Ascending aorta (tissue), 2 donors: ENCODE measurements around the gene LRRC58. TPM values are rescaled to one million over a fixed set of nuclear protein-coding genes. Genes with fewer than 3 reads are reported as not detected.
A peak's percentile ranks its signal among the peaks of the same experiment; 100 is the strongest.
"Not testable (repeated sequence)": the region's sequence is repeated elsewhere in the genome, so short reads cannot be mapped to it uniquely, and the experiment has no call there.

Experiments used
- DNase-seq, 2 donors: peaks; one replicate each; pipeline ENCODE4 v3.0.0-alpha.2; 2019; ENCODE audit warnings: low spot score in 2 of 2
- H3K27ac ChIP-seq, 2 donors: fragments of 200-600 bp; sonication (generic); one replicate each; pipeline ENCODE4 v1.5.1; 2016 to 2017; ENCODE audit warnings: mild to moderate bottlenecking in 1 of 2
- H3K27me3 ChIP-seq: fragments of 200-600 bp; sonication (generic); one replicate; pipeline ENCODE4 v1.5.1; 2017
- H3K36me3 ChIP-seq, 2 donors: fragments of 200-600 bp; sonication (generic); one replicate each; pipeline ENCODE4 v1.5.1; 2016
- H3K4me1 ChIP-seq, 2 donors: fragments of 200-600 bp; sonication (generic); one replicate each; pipeline ENCODE4 v1.5.1; 2016 to 2017; ENCODE audit warnings: mild to moderate bottlenecking in 1 of 2
- H3K4me3 ChIP-seq, 2 donors: fragments of 200-600 bp; sonication (generic); one replicate each; pipeline ENCODE4 v1.5.1; 2016 to 2017; ENCODE audit warnings: mild to moderate bottlenecking in 1 of 2
- H3K9me3 ChIP-seq, 2 donors: fragments of 200-600 bp; sonication (generic); one replicate each; pipeline ENCODE4 v1.5.1; 2016
- CTCF ChIP-seq, 3 experiments: fragments of 200-600 bp in 2 of 3; fragments of 450-650 bp in 1 of 3; sonication (generic) in 2 of 3; IDR thresholded peaks; one replicate each; pipeline ENCODE4 v1.5.1; 2016 to 2019; ENCODE audit warnings: antibody characterized with exemption in 3 of 3, mild to moderate bottlenecking in 1 of 3, moderate library complexity in 1 of 3
- intact Hi-C: fragments of 100-400 bp; cut with DNase I; formaldehyde crosslinking; loops from one replicate; pipeline ENCODE4 v1.15.1; 2023
- total RNA-seq: library from RNA; depleted of rRNA; stranded (reverse); fragments of >200 nt; gene quantifications from one replicate; pipeline ENCODE4 v1.1.0, GENCODE V29; 2016

LRRC58 gene
- total RNA-seq, 1 donor from 2014 or later, result 14.7 TPM

GRCh38 chr3:120299403-120299802 is 49.8 kb downstream of the LRRC58 start:
- Histone ChIP-seq H3K4me1 (no peaks in the 10 kb centered on the region), H3K4me3 (no peak overlapping the region), H3K27ac (no peak overlapping the region), H3K36me3 (no peaks in the 10 kb centered on the region), H3K9me3 (no peaks in the 10 kb centered on the region), H3K27me3 (no peaks in the 10 kb centered on the region)
- DNase-seq, result no peak
- TF ChIP-seq CTCF (IDR thresholded peaks at IDR 0.05), result no peak
- intact Hi-C loops, result no loop called here

- H3K36me3 ChIP-seq, result no peaks in the 10 kb centered on the region
- TF ChIP-seq CTCF (IDR thresholded peaks at IDR 0.05), result no peak
- no peak overlapping the region for H3K27ac ChIP-seq
- H3K4me1 ChIP-seq, result no peaks in the 10 kb centered on the region
- intact Hi-C loops, result no loop called here
- H3K27me3 ChIP-seq, result no peaks in the 10 kb centered on the region
- no peaks in the 10 kb centered on the region for H3K9me3 ChIP-seq
- H3K4me3 ChIP-seq, result no peak overlapping the region
- DNase-seq, result no peak
Observed at GRCh38 chr3:120298996-120299395, 50.2 kb downstream of the LRRC58 start.

GRCh38 chr3:120291552-120291951 is 57.6 kb downstream of the LRRC58 start:
- intact Hi-C loops, H3K27me3 ChIP-seq, H3K27ac ChIP-seq, H3K36me3 ChIP-seq, DNase-seq, H3K4me1 ChIP-seq, H3K4me3 ChIP-seq, H3K9me3 ChIP-seq: not testable (repeated sequence)

GRCh38 chr3:120289636-120290035 is 59.5 kb downstream of the LRRC58 start:
- Histone ChIP-seq H3K4me1 (no peaks in the 10 kb centered on the region), H3K27me3 (no peaks in the 10 kb centered on the region), H3K36me3 (no peaks in the 10 kb centered on the region), H3K9me3 (no peaks in the 10 kb centered on the region), H3K27ac (no peak overlapping the region), H3K4me3 (no peak overlapping the region)
- TF ChIP-seq CTCF (IDR thresholded peaks at IDR 0.05), result no peak
- no peak for DNase-seq
- intact Hi-C loops, result no loop called here

GRCh38 chr3:120286465-120286864 is 62.7 kb downstream of the LRRC58 start:
- no peak for TF ChIP-seq CTCF (IDR thresholded peaks at IDR 0.05)
- no peak overlapping the region for H3K27ac ChIP-seq
- no peaks in the 10 kb centered on the region for H3K4me1 ChIP-seq
- intact Hi-C loops, result no loop called here
- no peak overlapping the region for H3K4me3 ChIP-seq
- no peak for DNase-seq
- H3K27me3 ChIP-seq, result no peaks in the 10 kb centered on the region
- no peaks in the 10 kb centered on the region for H3K36me3 ChIP-seq
- H3K9me3 ChIP-seq, result no peaks in the 10 kb centered on the region

GRCh38 chr3:120285508-120285841 is 63.7 kb downstream of the LRRC58 start:
- no peak overlapping the region for H3K27ac ChIP-seq
- H3K36me3 ChIP-seq, result no peaks in the 10 kb centered on the region
- DNase-seq, result no peak
- no peaks in the 10 kb centered on the region for H3K4me1 ChIP-seq
- H3K9me3 ChIP-seq, result no peaks in the 10 kb centered on the region
- H3K27me3 ChIP-seq, result no peaks in the 10 kb centered on the region
- no peak for TF ChIP-seq CTCF (IDR thresholded peaks at IDR 0.05)
- intact Hi-C loops, result no loop called here
- peak overlapping the region; percentile 69 to 70 for H3K4me3 ChIP-seq
